Measurements from ENCODE around the gene SCLT1.

The SCLT1 gene

DNA sequence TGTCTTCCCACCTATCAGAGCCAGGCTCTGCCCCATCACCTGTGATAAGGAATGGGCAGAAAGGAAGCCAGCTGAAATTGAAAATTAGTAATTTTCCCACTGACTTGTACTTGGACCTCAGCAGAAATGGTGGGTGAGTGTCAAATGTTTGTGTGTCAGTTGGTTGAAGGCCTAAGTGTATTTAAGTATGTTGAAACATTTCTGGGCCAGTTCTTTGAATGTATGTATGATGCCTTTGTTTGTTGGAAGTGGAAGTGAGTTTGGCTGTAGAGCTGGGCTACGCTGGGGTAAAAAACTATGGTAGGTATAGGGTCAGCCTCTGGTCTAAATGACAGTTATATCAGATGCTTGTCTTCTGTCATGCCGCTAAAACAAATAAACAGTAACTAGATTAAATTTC is 256.1 kb downstream of the SCLT1 start:
- no peak for ATAC-seq

DNA sequence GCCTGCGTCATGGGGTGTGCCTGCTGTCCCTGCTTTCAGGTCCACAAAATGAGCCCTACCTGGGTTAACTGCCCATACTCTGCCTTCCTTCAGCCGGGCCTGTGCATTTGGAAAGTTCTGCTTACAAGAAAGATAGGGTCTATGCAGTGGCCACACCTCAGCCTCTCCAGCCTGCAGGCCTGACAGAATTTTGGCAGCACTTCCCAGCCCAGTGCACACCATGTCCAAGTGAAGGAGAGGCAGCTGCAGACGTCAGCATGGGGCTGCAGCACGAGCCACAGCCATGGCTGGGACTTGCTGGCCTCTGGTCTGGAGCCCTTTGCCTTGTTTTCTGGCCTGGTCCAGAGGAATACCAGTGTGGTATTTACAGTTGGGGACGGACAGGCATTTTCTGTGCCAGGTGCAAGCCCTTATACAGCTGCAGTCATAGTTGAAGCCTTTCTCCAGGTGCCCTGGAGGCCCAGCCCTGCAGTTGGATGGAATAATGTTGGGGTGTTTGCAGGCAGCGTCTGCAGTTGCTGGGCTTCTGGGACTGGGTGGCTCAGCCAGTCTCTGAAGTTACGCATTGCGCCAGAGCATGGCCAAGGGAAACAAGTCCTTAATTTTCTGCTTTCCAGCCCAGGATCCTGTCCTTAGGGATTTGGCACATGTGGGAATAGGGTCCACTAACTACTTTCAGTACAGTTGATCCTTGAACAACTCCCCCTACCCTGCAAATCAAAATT is 257.7 kb downstream of the SCLT1 start:
- ATAC-seq, result no peak
